HepG2 (cell line): ENCODE measurements around the gene ARAP1. TPM values are rescaled to one million over a fixed set of nuclear protein-coding genes. Genes with fewer than 3 reads are reported as not detected.

Experiments
- ATAC-seq: fragments of 200-7000 bp; cut with Tn5 transposase; 3 replicates; pipeline ENCODE4 v1.9.1; 2020; ENCODE audit warnings: mild to moderate bottlenecking, moderate library complexity
- BruUV-seq: library from RNA; stranded (reverse); fragments of 400-500 nt; replicated peaks from 2 replicates; lab custom pipeline; 2021; lab: Mats Ljungman, UMichigan
- CTCF ChIA-PET: fragments of 300-600 bp; formaldehyde crosslinking; extraction: SDS; loops from one replicate; lab custom pipeline; 2021; ENCODE audit warnings: low total read pairs, inconsistent platforms, low intra/inter-chr PET ratio; lab: Yijun Ruan, JAX
- POLR2A ChIA-PET: fragments of 350-600 bp; sonication (Branson Sonifier 250); formaldehyde crosslinking; loops from one replicate; lab custom pipeline; 2020; ENCODE audit warnings: antibody characterized with exemption, inconsistent platforms; lab: Yijun Ruan, JAX
- DNase-seq: peaks from one replicate; pipeline ENCODE4 v3.0.0-alpha.2; 2015; ENCODE audit warnings: low spot score
- FAIRE-seq: peaks from 3 replicates; lab custom pipeline; 2011; peaks lifted over from hg19 to GRCh38; lab: Jason Lieb, UNC
- H2AFZ ChIP-seq: one replicate; pipeline ENCODE4 v1.6.1; 2011; ENCODE audit warnings: low read length, inconsistent platforms
- H3K27ac ChIP-seq: fragments of 300-600 bp; 3 replicates; pipeline ENCODE4 v1.8.0; 2011; ENCODE audit warnings: mixed run types, mild to moderate bottlenecking, mixed read lengths, low read length, inconsistent platforms; ENCODE audit not compliant: insufficient read depth; ENCODE audit errors: extremely low read length
- H3K27me3 ChIP-seq, 2 experiments: fragments of 200-600 bp in 1 of 2; 2 replicates in 1 of 2; 3 replicates in 1 of 2; pipeline versions ENCODE4 v1.6.0 to v1.8.0; 2011; ENCODE audit warnings: low read length in 2 of 2, mild to moderate bottlenecking in 2 of 2, moderate library complexity in 2 of 2, inconsistent platforms in 1 of 2; ENCODE audit not compliant: insufficient read depth in 2 of 2, control insufficient read depth in 1 of 2
- H3K36me3 ChIP-seq, 2 experiments: fragments of 200-600 bp in 1 of 2; replicated peaks in 1 of 2; 2 replicates in 1 of 2; 3 replicates in 1 of 2; pipeline versions ENCODE4 v1.5.1 to v1.8.0; 2011; ENCODE audit warnings: low read length in 2 of 2, inconsistent platforms in 1 of 2; ENCODE audit not compliant: insufficient read depth in 2 of 2, control insufficient read depth in 1 of 2
- H3K4me1 ChIP-seq: 2 replicates; pipeline ENCODE4 v1.5.1; 2012; ENCODE audit warnings: low read length, inconsistent platforms; ENCODE audit not compliant: insufficient read depth
- H3K4me2 ChIP-seq: 2 replicates; pipeline ENCODE4 v1.6.0; 2011; ENCODE audit warnings: low read depth, low read length, inconsistent platforms
- H3K4me3 ChIP-seq, 3 experiments: fragments of 200-600 bp in 1 of 3; sonication (generic), shearing (Covaris generic) in 1 of 3; replicated peaks in 1 of 3; 2 replicates each; pipeline ENCODE4 v1.5.1; 2011 to 2016; ENCODE audit warnings: low read length in 3 of 3, inconsistent platforms in 2 of 3, low read depth in 2 of 3, mild to moderate bottlenecking in 2 of 3, control low read depth in 1 of 3, mixed read lengths in 1 of 3; ENCODE audit not compliant: insufficient read depth in 1 of 3
- H3K79me2 ChIP-seq: one replicate; pipeline ENCODE4 v1.6.1; 2011; ENCODE audit warnings: low read length, inconsistent platforms; ENCODE audit not compliant: insufficient read depth
- H3K9ac ChIP-seq: 2 replicates; pipeline ENCODE4 v1.6.0; 2011; ENCODE audit warnings: mild to moderate bottlenecking, low read depth, low read length, inconsistent platforms; ENCODE audit not compliant: insufficient read depth
- H3K9me3 ChIP-seq: 2 replicates; pipeline ENCODE4 v1.5.1; 2012; ENCODE audit warnings: mild to moderate bottlenecking, low read length
- H4K20me1 ChIP-seq: 2 replicates; pipeline ENCODE4 v1.6.0; 2011; ENCODE audit warnings: inconsistent platforms, mild to moderate bottlenecking, low read length, moderate library complexity; ENCODE audit not compliant: insufficient read depth
- CC2D1A ChIP-seq: sonication (generic); formaldehyde crosslinking; IDR thresholded peaks from 2 replicates; pipeline ENCODE4 v1.8.1; 2023; ENCODE audit warnings: mild to moderate bottlenecking, missing genetic modification reagents
- GLI4 ChIP-seq: sonication (generic); formaldehyde crosslinking; IDR thresholded peaks from 2 replicates; pipeline ENCODE4 v1.5.1; 2020; ENCODE audit warnings: missing genetic modification reagents, mild to moderate bottlenecking, moderate library complexity, borderline replicate concordance
- GZF1 ChIP-seq: sonication (generic); formaldehyde crosslinking; IDR thresholded peaks from 2 replicates; pipeline ENCODE4 v1.5.1; 2020; ENCODE audit warnings: mild to moderate bottlenecking, missing genetic modification reagents
- KDM5A ChIP-seq: fragments of 200-600 bp; sonication (generic); IDR thresholded peaks from 2 replicates; pipeline ENCODE4 v1.7.0; 2018; ENCODE audit warnings: antibody characterized with exemption, mild to moderate bottlenecking, low read length, borderline replicate concordance
- MBNL3 ChIP-seq: fragments of 250-450 bp; sonication (Bioruptor Pico); conservative IDR thresholded peaks from 2 replicates; pipeline ENCODE4 v1.8.0; 2022; ENCODE audit warnings: mild to moderate bottlenecking, inconsistent platforms
- PHF21A ChIP-seq: sonication (generic); formaldehyde crosslinking; IDR thresholded peaks from 2 replicates; pipeline ENCODE4 v1.5.0; 2020; ENCODE audit warnings: mild to moderate bottlenecking, missing genetic modification reagents
- SP2 ChIP-seq: sonication (generic); formaldehyde crosslinking; IDR thresholded peaks from 2 replicates; pipeline ENCODE4 v1.5.1; 2020; ENCODE audit warnings: mild to moderate bottlenecking, missing genetic modification reagents
- TBX2 ChIP-seq: sonication (generic); formaldehyde crosslinking; IDR thresholded peaks from 2 replicates; pipeline ENCODE4 v1.5.0; 2020; ENCODE audit warnings: missing genetic modification reagents, mild to moderate bottlenecking, borderline replicate concordance
- TGIF2 ChIP-seq: IDR thresholded peaks from 2 replicates; pipeline ENCODE4 v1.6.1; 2016; ENCODE audit warnings: control low read depth, missing compliant biosample characterization
- XRCC5 ChIP-seq: fragments of 200-400 bp; formaldehyde crosslinking; optimal IDR thresholded peaks from 2 replicates; pipeline ENCODE3; 2017; ENCODE audit warnings: mild to moderate bottlenecking, low read length
- ZNF121 ChIP-seq: sonication (generic); formaldehyde crosslinking; IDR thresholded peaks from 2 replicates; pipeline ENCODE4 v1.5.0; 2020; ENCODE audit warnings: mild to moderate bottlenecking, missing genetic modification reagents
- ZNF329 ChIP-seq: sonication (generic); formaldehyde crosslinking; IDR thresholded peaks from 2 replicates; pipeline ENCODE4 v1.9.0; 2021; ENCODE audit warnings: low read depth, mild to moderate bottlenecking, missing genetic modification reagents
- ZNF572 ChIP-seq: sonication (generic); formaldehyde crosslinking; IDR thresholded peaks from 2 replicates; pipeline ENCODE4 v1.5.1; 2020; ENCODE audit warnings: mild to moderate bottlenecking, missing genetic modification reagents
- ZNF589 ChIP-seq: sonication (generic); formaldehyde crosslinking; conservative IDR thresholded peaks from 2 replicates; pipeline ENCODE4 v1.8.0; 2022; ENCODE audit warnings: mild to moderate bottlenecking, moderate library complexity, missing genetic modification reagents
- ZNF616 ChIP-seq: sonication (generic); formaldehyde crosslinking; IDR thresholded peaks from 2 replicates; pipeline ENCODE4 v1.5.0; 2020; ENCODE audit warnings: low read depth, mild to moderate bottlenecking, missing genetic modification reagents
- WGBS: methylation state at CpG from one replicate; pipeline ENCODE4 v1.1.6; 2017; ENCODE audit warnings: low lambda C conversion rate; 5-methylcytosine and 5-hydroxymethylcytosine counted together
- in situ Hi-C: cut with HindIII; loops from 2 replicates; pipeline ENCODE4 v1.10.0; 2017; ENCODE audit warnings: low pct_unique_long_range_greater_than_20kb; ENCODE audit not compliant: extremely low pct_ligation_motif_present
- intact Hi-C: fragments of 100-400 bp; cut with micrococcal nuclease; formaldehyde crosslinking; loops from one replicate; pipeline ENCODE4 v1.10.0; 2022; ENCODE audit not compliant: unreplicated experiment
- polyA plus RNA-seq, 8 experiments: library from polyadenylated mRNA; depleted of rRNA in 3 of 8; stranded (reverse) in 7 of 8; unstranded in 1 of 8; fragments of >200 nt; fragmentation: Illumina TruSeq in 4 of 8; extraction: Trizol in 4 of 8; gene quantifications; 2 replicates each; pipeline versions ENCODE4 v1.2.1 to v1.2.3, GENCODE V29; 2011 to 2016; ENCODE audit warnings: low read depth in 4 of 8, missing spikeins in 1 of 8, mixed read lengths in 1 of 8; ENCODE audit not compliant: insufficient read depth in 1 of 8
- total RNA-seq, 5 experiments: library from RNA; depleted of rRNA; stranded (reverse); fragments of >200 nt; fragmentation: Illumina TruSeq; extraction: Trizol; gene quantifications; 2 replicates each; pipeline ENCODE4 v1.2.3, GENCODE V29; 2016; ENCODE audit warnings: low read depth in 1 of 5

ARAP1 gene
- total and polyA plus RNA-seq, 2 of the 13 experiments (the other 11 are each of a cell fraction or from before 2014, with no cell fraction given): 43.2 to 55.5 TPM

DNA sequence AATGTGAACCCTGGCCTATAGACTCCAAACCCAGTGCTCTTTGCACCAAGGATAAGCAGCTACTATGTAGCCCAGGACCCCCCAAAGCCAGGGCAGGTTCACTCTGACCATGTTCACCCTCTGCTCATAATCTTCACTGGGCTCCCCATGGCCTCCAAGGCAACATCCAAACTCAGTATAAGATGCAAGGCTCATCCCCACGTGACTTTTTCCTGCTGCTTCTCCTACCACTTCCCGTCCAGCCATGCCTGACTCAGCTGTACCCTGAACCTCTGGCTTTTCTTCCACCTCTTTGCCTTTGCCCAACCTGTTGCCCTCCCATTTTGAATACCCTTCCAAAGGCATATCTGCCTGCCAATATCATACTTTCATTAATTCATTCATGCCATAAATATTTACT, 105.7 kb downstream of the ARAP1 start:
- DNase-seq: no peak
- intact Hi-C loops: no loop called here
- Histone ChIP-seq H2AFZ (no peak overlapping the region), H3K9me3 (no peaks in the 10 kb centered on the region), H3K79me2 (no peaks in the 10 kb centered on the region), H3K4me1 (peaks cover 8% of the 10 kb centered on the region; the same call in 1 of the 2 replicates), H4K20me1 (no peaks in the 10 kb centered on the region), H3K9ac (no peak overlapping the region), H3K4me3 (no peak overlapping the region), H3K27ac (no peak overlapping the region), H3K36me3 (no peaks in the 10 kb centered on the region), H3K4me2 (no peak overlapping the region), H3K27me3 (peaks cover 0 to 14% of the 10 kb centered on the region in 2 experiments; a peak in 4 of 5 replicates)
- TF ChIP-seq PHF21A (CRISPR knock-in tag) (no peak), ZNF589 (CRISPR knock-in tag) (no peak), ZNF616 (CRISPR knock-in tag) (no peak), MBNL3 (no peak), XRCC5 (no peak), ZNF121 (CRISPR knock-in tag) (no peak)
- no peak for FAIRE-seq
- ChIA-PET CTCF (no interaction called here), POLR2A (no interaction called here)
- no TSS peak for BruUV-seq
- in situ Hi-C loops: loop anchor here (5.0 kb wide), 1 partner anchor 164 kb away; no protein-coding TSS in a partner anchor
- 5% methylated on average over 2 of the region's 2 CpGs for WGBS
- ATAC-seq: no peak

GRCh38 chr11:72646024-72646423, 106.2 kb downstream of the ARAP1 start:
- H4K20me1 ChIP-seq: no peaks in the 10 kb centered on the region
- ATAC-seq: no peak
- intact Hi-C loops (no loop called here), in situ Hi-C loops (loop anchor here (5.0 kb wide), 1 partner anchor 164 kb away; no protein-coding TSS in a partner anchor)
- FAIRE-seq: no peak
- 4% methylated on average over 3 of the region's 3 CpGs for WGBS
- H3K9me3 ChIP-seq: no peaks in the 10 kb centered on the region
- H3K4me3 ChIP-seq: no peak overlapping the region
- ChIA-PET POLR2A (no interaction called here), CTCF (no interaction called here)
- peaks cover 8% of the 10 kb centered on the region; the same call in 1 of the 2 replicates for H3K4me1 ChIP-seq
- no peaks in the 10 kb centered on the region for H3K79me2 ChIP-seq
- TF ChIP-seq KDM5A (no peak), ZNF572 (no peak), ZNF329 (CRISPR knock-in tag) (no peak), TBX2 (no peak), CC2D1A (CRISPR knock-in tag) (no peak), GZF1 (no peak), SP2 (no peak), GLI4 (CRISPR knock-in tag) (no peak), TGIF2 (no peak)
- no peak overlapping the region for H3K27ac ChIP-seq
- no peak overlapping the region for H2AFZ ChIP-seq
- H3K9ac ChIP-seq: no peak overlapping the region
- H3K4me2 ChIP-seq: no peak overlapping the region
- no peak for DNase-seq
- H3K36me3 ChIP-seq: no peaks in the 10 kb centered on the region
- H3K27me3 ChIP-seq: peaks cover 2 to 18% of the 10 kb centered on the region in 2 experiments; a peak in 4 of 5 replicates
- no TSS peak for BruUV-seq
